Measurements from ENCODE around the gene PRKN. TPM values are rescaled to one million over a fixed set of nuclear protein-coding genes. Genes with fewer than 3 reads are reported as not detected.

PRKN gene
- total RNA-seq, 4 donors from 2014 or later: 8.4 to 44.8 (median 12.6) TPM

DNA sequence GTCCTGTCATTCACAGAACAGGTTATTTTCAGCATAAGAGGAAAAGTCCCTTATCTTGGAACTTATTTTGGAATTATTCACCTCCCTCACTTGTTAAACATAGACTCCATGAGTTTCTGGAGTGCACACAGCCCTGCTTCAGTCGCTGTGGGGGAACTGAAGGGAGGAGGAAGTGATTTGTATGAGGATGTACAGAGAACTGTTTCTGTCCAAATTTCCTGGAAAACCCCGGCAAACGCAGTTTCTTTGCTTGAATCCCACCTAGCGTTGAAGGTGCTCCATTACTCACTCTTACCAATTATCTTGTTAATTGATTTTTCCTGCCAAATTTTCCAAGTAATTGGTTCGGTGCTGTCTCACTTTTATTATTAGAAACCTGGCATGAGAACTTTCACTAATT lies 1375.7 kb downstream of the PRKN start:
- no peak for DNase-seq (ENCODE audit: low spot score)
- ATAC-seq (ENCODE audit: low FRiP score): no peak
- TF ChIP-seq, protein P1, sequence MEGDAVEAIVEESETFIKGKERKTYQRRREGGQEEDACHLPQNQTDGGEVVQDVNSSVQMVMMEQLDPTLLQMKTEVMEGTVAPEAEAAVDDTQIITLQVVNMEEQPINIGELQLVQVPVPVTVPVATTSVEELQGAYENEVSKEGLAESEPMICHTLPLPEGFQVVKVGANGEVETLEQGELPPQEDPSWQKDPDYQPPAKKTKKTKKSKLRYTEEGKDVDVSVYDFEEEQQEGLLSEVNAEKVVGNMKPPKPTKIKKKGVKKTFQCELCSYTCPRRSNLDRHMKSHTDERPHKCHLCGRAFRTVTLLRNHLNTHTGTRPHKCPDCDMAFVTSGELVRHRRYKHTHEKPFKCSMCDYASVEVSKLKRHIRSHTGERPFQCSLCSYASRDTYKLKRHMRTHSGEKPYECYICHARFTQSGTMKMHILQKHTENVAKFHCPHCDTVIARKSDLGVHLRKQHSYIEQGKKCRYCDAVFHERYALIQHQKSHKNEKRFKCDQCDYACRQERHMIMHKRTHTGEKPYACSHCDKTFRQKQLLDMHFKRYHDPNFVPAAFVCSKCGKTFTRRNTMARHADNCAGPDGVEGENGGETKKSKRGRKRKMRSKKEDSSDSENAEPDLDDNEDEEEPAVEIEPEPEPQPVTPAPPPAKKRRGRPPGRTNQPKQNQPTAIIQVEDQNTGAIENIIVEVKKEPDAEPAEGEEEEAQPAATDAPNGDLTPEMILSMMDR (IDR thresholded peaks at IDR 0.05): no peak

DNA sequence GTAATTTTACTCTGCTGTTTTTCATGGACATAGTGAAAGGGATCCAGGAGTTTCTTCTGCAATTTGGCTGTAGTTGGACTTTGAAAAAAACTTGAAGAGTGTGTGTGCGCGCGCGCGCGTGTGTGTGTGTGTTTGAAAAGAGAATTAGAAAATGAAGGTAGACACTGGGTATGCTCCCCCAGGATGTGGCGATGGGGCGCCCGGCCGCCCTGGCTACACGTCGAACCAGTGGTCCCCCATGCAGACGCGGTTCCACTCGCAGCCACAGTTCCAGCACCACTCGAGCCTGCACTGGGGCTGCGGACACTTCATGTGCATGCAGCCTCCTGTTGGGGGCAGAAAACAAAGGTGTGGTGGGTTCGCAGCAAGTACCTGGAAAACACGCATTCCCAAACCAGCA lies 1377.7 kb downstream of the PRKN start:
- TF ChIP-seq, protein P1 (IDR thresholded peaks at IDR 0.05): no peak
- ATAC-seq (ENCODE audit: low FRiP score) (no peak), DNase-seq (ENCODE audit: low spot score) (no peak)

DNA sequence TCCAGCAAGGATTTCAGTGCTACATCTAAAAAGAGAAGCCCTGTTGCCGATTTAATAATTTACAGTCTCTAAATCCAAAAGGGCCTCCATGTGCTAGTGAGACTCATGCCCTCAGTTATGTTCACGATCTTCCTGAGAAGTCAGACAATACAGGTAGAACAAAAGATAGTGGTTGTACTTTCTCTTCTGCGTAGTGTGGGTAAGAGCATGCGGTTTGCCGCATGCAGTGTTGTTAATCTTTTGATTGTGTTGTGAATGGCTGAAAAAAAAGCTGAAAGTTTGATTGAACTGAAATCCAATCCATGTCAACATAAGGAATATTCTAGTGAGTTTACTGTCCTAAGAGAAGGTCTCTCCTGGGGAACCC lies 1379.0 kb downstream of the PRKN start:
- no peak for DNase-seq (ENCODE audit: low spot score)
- TF ChIP-seq, protein P1 (IDR thresholded peaks at IDR 0.05): no peak
- ATAC-seq (ENCODE audit: low FRiP score): no peak

DNA sequence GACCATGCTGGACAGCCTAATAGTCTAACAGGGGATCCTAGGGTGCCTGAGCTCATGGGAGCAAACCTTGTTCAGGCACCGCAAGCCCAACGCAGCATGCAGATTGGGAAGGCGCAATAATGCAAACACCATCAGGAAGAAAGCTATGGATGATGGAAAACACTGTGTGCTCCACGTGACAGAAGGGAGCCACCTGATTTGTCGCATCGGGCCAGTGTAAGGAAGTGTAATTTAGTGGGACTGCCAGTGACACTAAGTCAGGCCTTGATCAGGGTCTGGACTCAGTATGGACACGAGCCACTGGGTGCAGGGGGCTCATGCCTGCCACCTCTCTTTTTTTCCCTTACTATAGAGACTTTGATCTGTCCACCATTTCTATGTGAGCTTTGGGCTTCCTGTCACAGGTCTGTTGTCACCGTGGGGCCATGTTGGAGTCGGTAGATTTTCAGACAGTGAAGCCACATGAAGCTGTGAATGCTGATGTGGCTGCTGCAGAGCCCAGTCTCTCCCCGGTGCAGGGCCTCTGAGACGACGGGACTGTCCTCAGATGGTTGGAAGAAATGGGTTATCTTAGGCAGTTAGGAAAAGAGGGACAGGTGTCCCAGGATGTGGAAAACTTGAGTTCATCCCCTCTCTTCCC lies 1379.5 kb downstream of the PRKN start:
- DNase-seq (ENCODE audit: low spot score) (no peak), ATAC-seq (ENCODE audit: low FRiP score) (no peak)
- TF ChIP-seq, protein P1 (IDR thresholded peaks at IDR 0.05): no peak

DNA sequence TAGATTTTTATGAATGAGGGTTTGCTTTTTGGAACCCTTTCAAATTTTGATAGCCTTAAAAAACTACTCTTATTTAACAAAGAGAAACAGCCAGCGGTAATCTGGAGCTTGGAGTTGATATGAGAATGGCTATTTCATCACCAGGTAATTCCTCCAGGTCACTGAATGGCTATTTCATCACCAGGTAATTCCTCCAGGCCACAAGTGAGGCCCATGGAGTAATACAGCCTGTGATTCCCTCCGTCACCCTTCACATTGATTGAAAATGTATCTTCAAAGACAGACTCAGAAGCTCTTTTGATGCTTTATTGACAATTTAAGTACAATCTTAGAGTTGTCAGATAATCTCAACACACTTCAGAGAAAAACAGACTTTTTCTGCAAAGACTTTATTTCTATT lies 1380.4 kb downstream of the PRKN start:
- no peak for ATAC-seq (ENCODE audit: low FRiP score)
- TF ChIP-seq, protein P1 (IDR thresholded peaks at IDR 0.05): no peak
- no peak for DNase-seq (ENCODE audit: low spot score)

DNA sequence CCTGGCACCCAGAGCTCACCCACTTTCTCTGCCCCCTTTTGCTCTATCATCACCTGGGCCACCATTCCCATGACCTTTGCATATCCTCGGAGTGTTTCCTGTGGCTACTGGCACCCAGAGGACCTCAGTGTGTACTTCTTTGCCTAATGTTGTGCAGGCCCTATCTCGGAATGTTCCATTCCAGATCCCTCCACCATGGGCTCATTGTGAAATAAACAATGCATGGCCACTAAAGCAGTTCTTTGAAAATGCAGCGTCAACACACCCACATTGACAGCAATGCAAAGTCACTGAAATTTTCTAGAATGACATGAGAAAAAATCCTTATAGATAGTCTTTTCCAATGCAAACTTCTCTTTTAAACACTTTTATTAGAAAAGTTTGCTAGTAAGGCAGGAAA lies 1380.8 kb downstream of the PRKN start:
- ATAC-seq (ENCODE audit: low FRiP score): no peak
- TF ChIP-seq, protein P1 (IDR thresholded peaks at IDR 0.05): no peak

DNA sequence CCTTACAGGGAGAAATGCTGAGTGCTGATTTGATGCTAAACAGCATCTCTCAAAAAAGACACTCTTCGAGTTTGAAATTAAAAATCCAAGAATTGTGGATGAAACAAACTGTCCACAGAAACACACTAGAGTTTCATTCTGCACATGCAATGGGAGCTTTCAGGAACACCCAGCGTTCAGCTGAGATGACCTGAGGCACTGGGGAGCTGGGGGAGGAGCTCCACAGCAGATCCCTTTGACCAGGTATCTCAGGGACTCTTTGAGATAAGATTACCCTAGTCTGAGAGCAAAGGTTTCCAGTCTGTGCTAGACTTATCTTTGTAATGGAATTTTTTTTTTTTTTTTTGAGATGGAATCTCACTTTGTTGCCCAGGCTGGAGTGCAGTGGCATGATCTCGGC lies 1382.9 kb downstream of the PRKN start:
- ATAC-seq (ENCODE audit: low FRiP score) (no peak), DNase-seq (ENCODE audit: low spot score) (no peak)
- TF ChIP-seq, protein P1 (IDR thresholded peaks at IDR 0.05): no peak

More for the DNA sequence above, 1380.8 kb downstream of the PRKN start:
- DNase-seq (ENCODE audit: low spot score): no peak

Measured in omental fat pad (tissue), 4 donors.